ENCODE measurements around the gene TRIM44. TPM values are rescaled to one million over a fixed set of nuclear protein-coding genes. Genes with fewer than 3 reads are reported as not detected.

Gene TRIM44
- total RNA-seq, 4 donors from 2014 or later = 6.8 to 32.0 (median 13.5) TPM

DNA sequence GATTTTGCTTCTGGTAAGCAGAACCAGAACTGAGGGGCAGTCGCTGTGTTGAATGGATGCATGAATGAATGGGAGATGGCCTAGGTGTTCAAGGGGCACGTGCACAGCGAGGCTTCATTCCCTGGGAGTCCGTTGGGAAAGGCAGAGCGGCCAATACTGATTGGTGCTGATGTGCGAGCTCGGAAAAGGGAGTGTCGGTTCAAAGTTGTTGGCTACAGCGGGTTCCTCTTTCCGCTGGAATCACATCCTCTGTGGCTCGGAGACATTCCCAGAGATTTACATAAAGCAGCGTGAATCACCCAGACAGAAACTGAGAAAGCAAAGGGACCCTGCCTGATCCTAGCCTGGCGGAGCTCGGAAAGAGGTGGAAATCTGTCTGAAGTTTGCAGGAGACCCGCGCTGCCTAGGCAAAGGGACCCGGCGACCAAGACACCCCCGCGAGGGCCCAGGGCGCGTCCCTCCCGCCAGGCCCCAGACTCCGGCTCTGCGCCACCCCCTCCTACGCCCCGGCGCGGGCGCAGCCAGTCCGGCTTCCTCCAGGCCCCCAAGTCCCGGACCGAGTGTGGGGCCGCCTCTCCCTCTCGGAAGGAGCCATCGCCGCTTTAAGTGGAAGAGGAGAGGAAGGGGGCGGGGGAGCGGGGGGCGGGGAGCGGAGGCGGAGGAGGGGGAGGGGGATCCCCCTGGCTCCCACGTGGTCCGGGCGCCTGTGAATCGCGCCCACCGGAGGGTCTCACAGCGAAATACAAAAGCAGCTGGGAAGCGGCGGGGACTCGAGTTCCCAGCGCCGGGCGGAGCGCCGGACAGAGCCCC is 44.7 kb upstream of the TRIM44 start, which contains the start of gene FJX1:
Gene FJX1 (plus strand): TSS at position 774 of the 810 bp plus-strand sequence. CDS start 177 bp downstream, outside the sequence.
- H3K27me3 ChIP-seq = peaks cover 0 to 61% (median 0%) of the 10 kb centered on the region in 4 donors
- intact Hi-C loops (cut with DNase I) = loop anchor here (5.0 to 10.0 kb wide), 4 partner anchors 199 to 877 kb away; no protein-coding TSS in a partner anchor
- 1 to 14% methylated on average over 9 to 12 of the region's 57 CpGs for WGBS, 2 donors
- H3K9me3 ChIP-seq = no peaks in the 10 kb centered on the region
- H3K27ac ChIP-seq = peak within 1 kb of the TSS; percentile 79 to 88 (median 86)
- H3K36me3 ChIP-seq = no peaks in the 10 kb centered on the region
- no peak for DNase-seq
- peak within 1 kb of the TSS; percentile 53 to 76 (median 64) for H3K4me3 ChIP-seq
- TF ChIP-seq POLR2A (IDR thresholded peaks at IDR 0.05) = no peak
- TF ChIP-seq, protein P1, sequence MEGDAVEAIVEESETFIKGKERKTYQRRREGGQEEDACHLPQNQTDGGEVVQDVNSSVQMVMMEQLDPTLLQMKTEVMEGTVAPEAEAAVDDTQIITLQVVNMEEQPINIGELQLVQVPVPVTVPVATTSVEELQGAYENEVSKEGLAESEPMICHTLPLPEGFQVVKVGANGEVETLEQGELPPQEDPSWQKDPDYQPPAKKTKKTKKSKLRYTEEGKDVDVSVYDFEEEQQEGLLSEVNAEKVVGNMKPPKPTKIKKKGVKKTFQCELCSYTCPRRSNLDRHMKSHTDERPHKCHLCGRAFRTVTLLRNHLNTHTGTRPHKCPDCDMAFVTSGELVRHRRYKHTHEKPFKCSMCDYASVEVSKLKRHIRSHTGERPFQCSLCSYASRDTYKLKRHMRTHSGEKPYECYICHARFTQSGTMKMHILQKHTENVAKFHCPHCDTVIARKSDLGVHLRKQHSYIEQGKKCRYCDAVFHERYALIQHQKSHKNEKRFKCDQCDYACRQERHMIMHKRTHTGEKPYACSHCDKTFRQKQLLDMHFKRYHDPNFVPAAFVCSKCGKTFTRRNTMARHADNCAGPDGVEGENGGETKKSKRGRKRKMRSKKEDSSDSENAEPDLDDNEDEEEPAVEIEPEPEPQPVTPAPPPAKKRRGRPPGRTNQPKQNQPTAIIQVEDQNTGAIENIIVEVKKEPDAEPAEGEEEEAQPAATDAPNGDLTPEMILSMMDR (IDR thresholded peaks at IDR 0.05) = no peak
- peaks cover 18 to 61% (median 20%) of the 10 kb centered on the region in 3 donors for H3K4me1 ChIP-seq

DNA sequence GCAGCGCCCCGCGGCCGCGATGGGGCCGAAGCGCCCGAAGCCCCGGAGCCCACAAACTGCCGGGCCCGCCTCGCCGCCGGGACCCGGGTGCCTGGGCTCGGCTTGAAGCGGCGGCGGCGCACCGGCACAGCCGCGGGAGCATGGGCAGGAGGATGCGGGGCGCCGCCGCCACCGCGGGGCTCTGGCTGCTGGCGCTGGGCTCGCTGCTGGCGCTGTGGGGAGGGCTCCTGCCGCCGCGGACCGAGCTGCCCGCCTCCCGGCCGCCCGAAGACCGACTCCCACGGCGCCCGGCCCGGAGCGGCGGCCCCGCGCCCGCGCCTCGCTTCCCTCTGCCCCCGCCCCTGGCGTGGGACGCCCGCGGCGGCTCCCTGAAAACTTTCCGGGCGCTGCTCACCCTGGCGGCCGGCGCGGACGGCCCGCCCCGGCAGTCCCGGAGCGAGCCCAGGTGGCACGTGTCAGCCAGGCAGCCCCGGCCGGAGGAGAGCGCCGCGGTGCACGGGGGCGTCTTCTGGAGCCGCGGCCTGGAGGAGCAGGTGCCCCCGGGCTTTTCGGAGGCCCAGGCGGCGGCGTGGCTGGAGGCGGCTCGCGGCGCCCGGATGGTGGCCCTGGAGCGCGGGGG is 44.0 kb upstream of the TRIM44 start:
- intact Hi-C loops (cut with DNase I) = loop anchor here (5.0 to 10.0 kb wide), 4 partner anchors 199 to 876 kb away; no protein-coding TSS in a partner anchor
- Histone ChIP-seq H3K4me1 (peaks cover 18 to 68% (median 27%) of the 10 kb centered on the region in 3 donors), H3K9me3 (no peaks in the 10 kb centered on the region), H3K27me3 (peaks cover 0 to 57% (median 0%) of the 10 kb centered on the region in 4 donors), H3K4me3 (peak overlapping the region; percentile 53 to 76 (median 64)), H3K27ac (peak overlapping the region; percentile 79 to 88 (median 86)), H3K36me3 (no peaks in the 10 kb centered on the region)
- WGBS, 2 donors = no CpG with 5 or more reads among the region's 91 CpGs
- TF ChIP-seq, protein P1 (IDR thresholded peaks at IDR 0.05) = peak in 4 of 6 experiments; percentile 4 to 49 (median 22)
- no peak for TF ChIP-seq POLR2A (IDR thresholded peaks at IDR 0.05)
- DNase-seq = no peak

DNA sequence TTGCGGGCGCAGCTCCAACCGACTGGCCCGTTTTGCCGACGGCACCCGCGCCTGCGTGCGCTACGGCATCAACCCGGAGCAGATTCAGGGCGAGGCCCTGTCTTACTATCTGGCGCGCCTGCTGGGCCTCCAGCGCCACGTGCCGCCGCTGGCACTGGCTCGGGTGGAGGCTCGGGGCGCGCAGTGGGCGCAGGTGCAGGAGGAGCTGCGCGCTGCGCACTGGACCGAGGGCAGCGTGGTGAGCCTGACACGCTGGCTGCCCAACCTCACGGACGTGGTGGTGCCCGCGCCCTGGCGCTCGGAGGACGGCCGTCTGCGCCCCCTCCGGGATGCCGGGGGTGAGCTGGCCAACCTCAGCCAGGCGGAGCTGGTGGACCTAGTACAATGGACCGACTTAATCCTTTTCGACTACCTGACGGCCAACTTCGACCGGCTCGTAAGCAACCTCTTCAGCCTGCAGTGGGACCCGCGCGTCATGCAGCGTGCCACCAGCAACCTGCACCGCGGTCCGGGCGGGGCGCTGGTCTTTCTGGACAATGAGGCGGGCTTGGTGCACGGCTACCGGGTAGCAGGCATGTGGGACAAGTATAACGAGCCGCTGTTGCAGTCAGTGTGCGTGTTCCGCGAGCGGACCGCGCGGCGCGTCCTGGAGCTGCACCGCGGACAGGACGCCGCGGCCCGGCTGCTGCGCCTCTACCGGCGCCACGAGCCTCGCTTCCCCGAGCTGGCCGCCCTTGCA is 43.3 kb upstream of the TRIM44 start:
- H3K9me3 ChIP-seq = no peaks in the 10 kb centered on the region
- H3K4me3 ChIP-seq = peak overlapping the region; percentile 53 to 76 (median 64)
- DNase-seq = no peak
- TF ChIP-seq, protein P1 (IDR thresholded peaks at IDR 0.05) = no peak
- no peak for TF ChIP-seq POLR2A (IDR thresholded peaks at IDR 0.05)
- peaks cover 18 to 72% (median 27%) of the 10 kb centered on the region in 3 donors for H3K4me1 ChIP-seq
- H3K27me3 ChIP-seq = peaks cover 0 to 56% (median 0%) of the 10 kb centered on the region in 4 donors
- no CpG with 5 or more reads among the region's 84 CpGs for WGBS, 2 donors
- intact Hi-C loops (cut with DNase I) = loop anchor here (5.0 to 10.0 kb wide), 4 partner anchors 198 to 876 kb away; no protein-coding TSS in a partner anchor
- peak overlapping the region; percentile 49 to 88 (median 86) for H3K27ac ChIP-seq
- no peaks in the 10 kb centered on the region for H3K36me3 ChIP-seq

GRCh38 chr11:35619855-35620640 is 42.5 kb upstream of the TRIM44 start:
- TF ChIP-seq, protein P1 (IDR thresholded peaks at IDR 0.05) = no peak
- TF ChIP-seq POLR2A (IDR thresholded peaks at IDR 0.05) = no peak
- WGBS, 2 donors = 2 to 4% methylated on average over 18 to 19 of the region's 33 CpGs
- no peaks in the 10 kb centered on the region for H3K9me3 ChIP-seq
- H3K27ac ChIP-seq = peak overlapping the region in 3 of 4 donors; percentile 49 to 87 (median 84)
- H3K27me3 ChIP-seq = peaks cover 0 to 56% (median 0%) of the 10 kb centered on the region in 4 donors
- no peak for DNase-seq
- intact Hi-C loops (cut with DNase I) = loop anchor here (5.0 to 10.0 kb wide), 4 partner anchors 197 to 875 kb away; no protein-coding TSS in a partner anchor
- peaks cover 18 to 72% (median 27%) of the 10 kb centered on the region in 3 donors for H3K4me1 ChIP-seq
- peak overlapping the region; percentile 53 to 76 (median 64) for H3K4me3 ChIP-seq
- no peaks in the 10 kb centered on the region for H3K36me3 ChIP-seq

Measured in esophagus squamous epithelium (tissue), 5 donors.